HG03064 (cell line): ENCODE results near the gene SLC39A11.
"Not testable (repeated sequence)": the region's sequence is repeated elsewhere in the genome, so short reads cannot be mapped to it uniquely, and the experiment has no call there.

Experiments
- ATAC-seq: cut with Tn5 transposase; IDR thresholded peaks from one replicate; pipeline ENCODE4 v1.9.1; 2021; ENCODE audit warnings: low read depth; ENCODE audit not compliant: unreplicated experiment

SLC39A11 gene

DNA sequence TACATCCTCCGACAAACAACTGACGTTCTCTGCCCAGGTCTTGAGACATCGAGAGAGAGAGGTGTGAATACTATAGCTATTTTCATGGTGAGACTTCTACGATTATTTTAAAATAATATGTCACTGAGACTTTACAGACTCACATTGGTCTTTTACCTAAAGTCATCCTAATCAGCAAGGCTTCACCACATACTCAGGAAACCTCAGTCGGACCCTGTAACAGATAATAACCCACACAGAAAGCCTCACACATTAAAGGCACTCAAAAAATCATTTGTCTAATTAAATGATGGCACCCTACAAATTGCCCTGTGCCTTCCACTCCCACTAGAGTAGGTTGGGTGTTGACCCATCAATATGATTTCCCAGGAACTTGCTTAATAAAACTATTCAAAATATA, 19.8 kb upstream of the SLC39A11 start:
- ATAC-seq = no peak

DNA sequence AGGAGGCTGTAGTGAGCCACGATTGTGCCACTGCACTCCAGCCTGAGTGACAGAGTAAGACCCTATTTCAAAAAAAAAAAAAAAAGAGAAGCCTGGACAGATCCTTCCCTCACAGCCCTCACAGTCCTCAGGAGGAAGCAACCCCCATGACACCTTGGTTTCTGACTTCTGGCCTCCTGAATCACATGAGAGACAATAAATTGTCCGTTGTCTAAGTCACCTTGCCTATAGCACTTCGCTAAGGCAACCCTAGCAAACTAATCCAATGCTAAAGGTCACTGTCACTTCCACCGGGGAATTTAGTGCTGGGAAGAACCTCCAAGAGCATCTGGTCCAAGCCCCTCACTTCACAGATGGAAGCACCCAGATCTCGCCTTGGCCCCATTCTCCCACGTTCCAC, 18.9 kb upstream of the SLC39A11 start:
- no peak for ATAC-seq

DNA sequence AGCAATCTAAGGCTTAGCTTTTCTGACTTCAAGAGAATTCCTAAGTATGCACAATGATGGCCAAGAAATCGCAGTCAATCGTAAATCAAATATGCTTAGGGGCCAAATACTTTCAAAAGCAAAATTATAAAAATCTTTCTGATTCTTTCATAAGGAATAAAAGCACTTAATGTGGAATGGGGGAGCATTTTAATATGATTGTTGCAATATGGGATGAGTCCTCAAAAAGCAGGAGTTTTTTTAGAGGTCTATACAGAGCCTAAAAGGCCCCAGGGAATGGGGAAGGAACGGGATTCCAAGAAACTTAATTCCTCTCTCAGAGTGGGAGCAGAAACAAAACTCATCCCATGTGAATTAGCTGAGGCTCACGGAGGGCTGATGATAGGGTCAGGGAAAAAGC, 14.7 kb upstream of the SLC39A11 start:
- no peak for ATAC-seq

DNA sequence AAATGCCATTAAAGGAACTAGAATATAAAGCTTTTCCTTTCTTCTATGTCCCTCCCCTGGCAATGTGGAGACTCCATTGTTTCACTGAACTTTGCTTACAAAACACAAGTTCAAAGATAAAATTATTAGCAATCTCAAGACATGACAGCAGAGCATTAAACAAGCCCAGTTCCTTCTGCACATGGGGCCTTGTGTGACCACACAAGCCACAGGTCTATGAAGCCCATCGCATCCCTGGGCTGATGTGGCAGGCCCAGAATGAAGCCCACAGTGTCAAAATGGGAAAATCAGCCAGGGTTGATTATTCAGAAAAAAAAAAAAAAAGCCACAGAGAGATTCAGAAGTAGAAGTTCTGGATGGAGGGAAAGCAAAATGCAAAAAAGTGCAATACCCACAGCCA, 12.9 kb upstream of the SLC39A11 start:
- no peak for ATAC-seq

DNA sequence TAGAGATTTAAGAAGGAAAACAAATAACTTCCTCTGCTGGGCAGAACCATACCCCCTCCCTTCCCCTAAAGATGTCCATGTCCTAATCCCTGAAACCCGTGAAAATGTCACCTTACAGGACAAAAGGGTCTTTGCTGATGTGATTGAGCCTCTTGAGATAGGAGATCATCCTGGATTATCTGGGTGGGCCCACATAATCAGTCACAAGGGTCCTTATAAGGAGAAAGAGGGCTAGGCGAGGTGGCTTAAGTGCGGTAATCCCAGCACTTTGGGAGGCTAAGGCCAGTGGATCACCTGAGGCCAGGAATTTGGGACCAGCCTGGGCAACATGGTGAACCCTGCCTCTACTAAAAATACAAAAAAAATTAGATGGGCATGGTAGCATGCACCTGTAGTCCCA, 12.0 kb upstream of the SLC39A11 start:
- no peak for ATAC-seq

DNA sequence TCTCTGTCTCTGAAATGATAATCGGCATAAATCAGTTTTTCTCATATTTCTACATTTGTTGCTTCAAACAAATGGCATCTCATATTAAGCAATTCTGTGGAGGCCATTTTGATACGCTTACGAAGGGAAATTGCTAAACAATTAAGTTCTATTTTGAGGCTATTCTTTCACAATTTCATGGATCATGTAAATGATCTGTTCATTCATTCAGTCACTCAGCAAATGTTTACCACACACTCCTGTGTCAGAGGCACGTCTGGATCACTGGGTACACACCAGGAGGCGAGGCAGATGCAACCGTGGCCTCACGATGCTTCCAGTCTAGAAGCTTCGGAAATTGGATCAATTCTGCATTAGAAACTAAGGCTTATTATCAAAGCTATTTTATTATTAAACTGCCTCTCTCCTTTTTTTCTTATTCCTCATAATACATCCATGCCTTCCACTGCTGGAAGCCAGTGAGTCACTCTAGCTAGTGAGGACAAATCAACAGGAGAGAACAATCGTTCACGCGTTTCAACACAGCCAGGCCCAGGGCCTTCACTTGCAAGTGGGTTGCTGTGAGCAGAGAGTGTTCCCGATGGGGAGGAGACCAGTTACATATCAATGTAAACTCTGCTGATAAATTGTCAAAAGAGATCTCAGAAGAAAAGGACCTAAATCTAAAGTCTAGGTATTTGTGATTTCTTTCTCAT, 11.3 kb upstream of the SLC39A11 start:
- ATAC-seq = no peak

DNA sequence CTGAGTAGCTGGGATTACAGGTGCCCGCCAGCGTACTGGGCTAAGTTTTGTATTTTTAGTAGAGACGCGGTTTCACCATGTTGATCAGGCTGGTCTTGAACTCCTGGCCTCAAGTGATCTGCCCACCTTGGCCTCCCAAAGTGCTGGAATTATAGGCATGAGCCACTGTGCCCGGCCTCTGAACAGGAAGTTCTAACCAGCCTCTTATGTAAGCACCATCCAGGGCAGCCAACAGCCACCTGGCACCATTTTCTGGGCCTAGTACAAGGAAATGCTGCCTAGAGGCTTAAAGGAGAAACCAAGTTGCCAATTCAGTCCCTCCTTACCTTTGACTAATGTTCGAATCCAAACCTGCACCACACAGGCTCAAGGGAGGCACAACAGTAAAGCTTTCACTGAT, 8.5 kb upstream of the SLC39A11 start:
- ATAC-seq = no peak

DNA sequence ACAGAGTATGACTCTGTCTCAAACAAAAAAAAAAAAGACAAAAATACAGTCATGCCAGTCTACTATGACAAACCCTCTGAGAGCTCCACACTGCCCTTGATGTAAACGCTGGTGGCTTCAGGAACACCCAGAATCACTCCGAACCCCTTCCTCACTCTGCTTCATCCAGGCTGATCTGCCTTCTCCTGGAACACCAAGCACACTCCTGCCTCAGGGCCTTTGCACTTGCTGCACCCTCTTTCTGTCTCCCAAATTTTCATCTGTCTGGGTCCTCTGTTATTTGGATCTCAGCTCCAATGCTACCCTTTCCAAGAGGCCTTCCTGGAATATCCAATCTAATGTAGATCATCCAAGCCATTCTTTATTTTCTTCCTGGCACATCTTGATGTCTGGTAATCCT, 7.9 kb upstream of the SLC39A11 start:
- ATAC-seq = no peak

DNA sequence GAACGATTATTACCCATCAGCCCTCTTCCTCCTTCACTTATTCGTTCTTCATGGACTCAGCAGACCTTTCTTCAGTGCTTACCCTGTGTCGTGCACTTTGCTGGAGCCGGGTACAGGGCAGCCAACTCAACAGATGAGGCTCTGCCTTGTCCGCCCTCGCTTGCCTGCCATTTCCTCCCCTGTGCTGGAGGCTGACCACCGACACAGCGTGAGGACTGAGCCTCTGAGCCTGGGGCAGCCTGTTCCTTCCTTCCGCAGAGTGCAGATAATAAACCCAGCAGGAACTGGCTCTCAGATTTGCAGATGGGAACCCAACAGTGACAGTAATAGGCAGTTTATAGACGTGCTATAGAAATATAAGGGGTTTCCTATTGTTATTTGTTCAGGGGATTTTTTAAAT, 7.0 kb upstream of the SLC39A11 start:
- no peak for ATAC-seq

DNA sequence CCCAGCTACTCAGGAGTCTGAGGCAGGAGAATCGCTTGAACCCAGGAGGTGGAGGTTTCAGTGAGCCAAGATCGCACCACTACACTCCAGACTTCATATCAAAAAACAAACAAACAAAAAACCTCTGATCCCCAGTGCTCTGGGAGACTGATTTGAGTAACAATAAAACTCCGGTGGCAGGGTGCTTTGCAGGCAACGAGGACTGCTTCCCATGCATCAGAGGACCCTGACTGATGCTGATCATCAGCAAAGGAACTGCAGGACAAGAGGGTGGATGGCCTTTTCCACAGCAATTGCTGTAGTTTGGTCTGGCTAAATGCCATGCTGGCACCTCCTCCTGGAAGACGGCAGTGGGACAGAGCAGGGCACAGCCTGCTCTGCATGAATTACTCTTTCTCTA, 6.4 kb upstream of the SLC39A11 start:
- no peak for ATAC-seq

DNA sequence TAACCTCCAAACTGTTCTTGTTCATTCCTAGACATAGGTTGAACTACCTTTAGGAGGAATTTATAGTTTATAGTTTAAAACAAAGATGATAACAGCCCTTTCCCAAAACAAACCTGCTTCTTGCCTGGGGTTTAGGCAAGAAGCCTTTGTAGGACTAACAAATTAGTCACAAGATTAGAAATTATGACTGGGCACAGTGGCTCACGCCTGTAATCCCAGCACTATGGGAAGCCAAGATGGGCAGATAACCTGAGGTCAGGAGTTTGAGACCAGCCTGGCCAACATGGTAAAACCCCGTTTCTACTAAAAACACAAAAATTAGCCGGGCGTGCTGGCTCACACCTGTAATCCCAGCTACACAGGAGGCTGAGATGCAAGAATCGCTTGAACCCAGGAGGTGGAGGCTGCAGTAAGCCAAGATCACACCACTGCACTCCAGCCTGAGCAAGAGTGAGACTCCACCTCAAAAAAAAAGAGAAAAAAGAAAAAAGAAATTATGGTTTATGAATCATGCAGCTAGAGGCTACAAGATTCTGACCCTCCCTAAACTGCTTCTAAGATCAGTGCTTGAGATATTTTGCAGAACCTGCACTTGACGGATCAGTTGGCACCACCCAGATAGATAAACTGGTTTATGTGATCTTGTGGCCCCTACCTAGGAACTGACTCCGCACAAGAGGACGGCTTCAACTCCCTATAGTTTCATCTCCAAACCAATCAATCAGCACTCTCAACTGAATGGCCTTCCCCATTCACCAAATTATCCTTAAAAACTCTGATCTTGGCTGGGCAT, 5.7 kb upstream of the SLC39A11 start:
- ATAC-seq = not testable (repeated sequence)

DNA sequence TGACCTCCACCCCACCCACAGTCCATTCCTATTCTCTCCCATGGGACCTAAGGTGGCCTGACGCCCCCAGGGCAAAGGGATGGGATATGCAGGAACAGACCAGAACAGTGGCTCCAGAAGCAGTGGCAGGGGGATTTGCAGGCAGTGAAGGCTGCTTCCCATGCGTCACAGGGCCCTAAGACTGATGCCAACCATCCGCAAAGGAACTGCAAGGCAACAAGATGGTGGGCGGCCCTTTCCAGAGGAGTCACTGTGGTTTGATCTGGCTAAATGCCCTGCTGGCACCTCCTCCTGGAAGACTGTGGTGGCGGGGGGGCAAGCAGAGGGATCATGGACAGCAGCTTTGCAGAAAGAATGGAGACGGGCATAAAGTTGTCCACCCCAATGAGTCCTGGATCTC, 4.4 kb upstream of the SLC39A11 start:
- no peak for ATAC-seq

DNA sequence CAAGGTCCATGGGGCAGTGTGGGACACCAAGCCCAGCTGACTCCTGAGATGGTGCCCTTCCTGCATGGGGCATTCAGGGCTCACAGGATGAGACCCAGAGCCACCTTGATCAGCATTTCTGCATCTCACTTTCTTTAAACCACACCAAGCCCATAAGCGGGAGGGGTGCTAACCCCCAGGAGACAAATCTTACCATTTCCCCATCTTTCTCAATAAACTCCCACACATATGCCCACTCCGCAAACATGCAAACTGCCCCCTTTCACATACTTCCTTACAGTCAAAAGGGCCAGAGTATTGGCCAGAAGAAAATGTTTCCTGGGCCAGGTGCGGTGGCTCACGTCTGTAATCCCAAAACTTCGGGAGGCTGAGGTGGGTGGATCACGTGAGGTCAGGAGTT, 3.7 kb upstream of the SLC39A11 start:
- no peak for ATAC-seq

DNA sequence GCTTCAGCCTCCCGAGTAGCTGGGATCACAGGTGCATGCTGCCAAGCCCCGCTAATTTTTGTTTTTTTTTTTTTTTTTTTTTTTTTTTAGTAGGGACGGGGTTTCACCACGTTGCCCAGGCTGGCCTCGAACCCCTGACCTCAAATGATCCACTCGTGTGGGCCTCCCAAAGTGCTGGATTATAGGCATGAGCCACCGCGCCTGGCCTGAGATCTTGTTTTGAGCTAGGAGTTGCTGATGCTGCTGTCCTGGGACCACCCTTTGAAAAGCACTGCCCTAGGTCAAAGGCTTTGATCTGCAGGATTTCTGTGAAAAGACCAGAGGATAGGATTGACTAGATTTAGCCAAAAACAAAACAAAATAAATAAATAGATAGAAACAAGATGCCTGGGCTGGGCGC, 798 bp upstream of the SLC39A11 start:
- no peak for ATAC-seq

DNA sequence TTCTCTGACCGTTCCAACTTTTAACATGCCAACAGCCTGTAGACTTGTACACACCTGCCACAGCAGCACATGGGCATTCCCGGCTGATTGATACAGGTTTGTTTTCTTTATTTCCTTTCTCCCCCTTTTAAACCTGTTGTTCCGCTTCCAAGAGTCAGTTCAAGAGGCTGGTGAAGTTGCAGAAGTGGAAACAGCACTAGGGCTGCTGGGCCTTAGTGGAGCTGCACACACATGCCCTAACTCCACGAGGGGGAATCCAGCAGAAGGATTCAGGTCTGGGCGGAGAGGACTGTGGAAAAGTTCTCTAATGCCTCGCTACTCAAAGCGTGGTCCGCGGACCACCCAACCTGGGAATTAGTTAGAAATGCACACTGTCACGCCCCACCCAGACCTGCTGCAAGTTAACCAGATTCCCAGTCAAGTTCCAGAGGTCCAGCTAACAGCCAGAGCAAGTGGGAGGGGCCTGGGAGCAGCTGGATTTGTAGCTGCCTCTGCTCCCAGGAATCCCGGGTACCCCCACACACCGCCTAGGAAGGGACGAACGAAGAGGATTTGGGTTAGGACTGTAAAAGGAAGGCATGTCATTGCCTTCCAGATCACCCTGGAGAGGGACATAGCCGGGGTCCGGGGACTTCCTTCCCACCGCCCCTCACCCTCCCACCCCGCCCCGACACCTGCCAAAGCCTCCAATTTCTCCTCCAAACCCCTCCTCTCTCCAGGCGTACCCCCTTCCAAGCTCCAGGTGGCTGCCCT, 542 bp downstream of the SLC39A11 start:
- ATAC-seq = peak; percentile 9

DNA sequence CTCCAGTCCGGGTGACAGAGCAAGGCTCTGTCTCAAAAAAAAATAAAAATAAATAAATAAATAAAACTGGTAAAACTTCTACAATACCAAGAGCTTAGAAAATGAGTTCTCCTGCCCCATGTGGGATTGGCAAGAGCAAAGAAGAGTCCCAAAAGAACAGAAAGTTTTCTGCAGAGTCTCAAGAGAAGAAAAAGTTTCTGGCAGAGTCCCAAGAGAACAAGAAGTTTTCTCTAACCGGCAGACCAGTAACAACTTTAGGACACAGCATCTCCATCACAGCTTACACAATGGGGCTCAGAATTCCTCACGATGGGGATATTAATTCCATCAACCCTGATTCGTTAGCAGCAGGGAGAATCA, 1.1 kb downstream of the SLC39A11 start:
- no peak for ATAC-seq

DNA sequence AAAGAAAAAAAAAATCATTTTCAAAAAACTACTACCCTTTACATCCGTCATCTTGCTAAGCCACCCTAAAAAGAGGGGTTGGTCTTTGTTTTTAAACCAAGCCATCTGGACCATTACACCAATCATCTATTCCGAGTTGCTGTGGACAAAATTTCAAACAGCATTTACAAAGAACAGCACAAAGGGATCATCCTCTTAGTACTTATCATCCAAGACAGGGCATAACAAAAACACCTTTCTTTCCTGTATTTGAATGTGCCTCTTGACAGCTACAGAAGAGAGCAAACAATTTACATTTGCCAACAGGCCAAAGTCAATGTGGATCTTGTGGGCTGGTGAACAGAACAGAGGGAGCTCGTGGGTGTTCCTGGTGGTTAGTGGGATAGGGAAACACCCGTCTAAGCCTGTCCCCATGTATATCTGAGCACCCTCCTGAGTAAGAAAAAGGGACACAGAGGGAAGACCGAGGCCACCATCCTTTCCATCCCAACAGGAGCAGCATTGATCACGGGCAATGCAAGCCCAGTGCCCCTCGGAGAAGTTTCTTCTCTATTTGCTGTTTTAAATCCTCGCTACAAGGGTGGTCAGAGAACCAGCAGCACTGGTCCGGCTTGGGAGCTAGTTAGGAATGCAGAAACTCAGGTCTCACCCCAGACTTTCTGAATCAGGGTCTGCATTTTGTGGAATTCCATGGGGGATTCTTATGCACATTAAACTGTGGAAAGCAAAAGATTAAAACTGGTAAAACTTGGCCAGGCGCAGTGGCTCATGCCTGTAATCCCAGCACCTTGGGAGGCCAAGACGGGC, 1.9 kb downstream of the SLC39A11 start:
- ATAC-seq = no peak

DNA sequence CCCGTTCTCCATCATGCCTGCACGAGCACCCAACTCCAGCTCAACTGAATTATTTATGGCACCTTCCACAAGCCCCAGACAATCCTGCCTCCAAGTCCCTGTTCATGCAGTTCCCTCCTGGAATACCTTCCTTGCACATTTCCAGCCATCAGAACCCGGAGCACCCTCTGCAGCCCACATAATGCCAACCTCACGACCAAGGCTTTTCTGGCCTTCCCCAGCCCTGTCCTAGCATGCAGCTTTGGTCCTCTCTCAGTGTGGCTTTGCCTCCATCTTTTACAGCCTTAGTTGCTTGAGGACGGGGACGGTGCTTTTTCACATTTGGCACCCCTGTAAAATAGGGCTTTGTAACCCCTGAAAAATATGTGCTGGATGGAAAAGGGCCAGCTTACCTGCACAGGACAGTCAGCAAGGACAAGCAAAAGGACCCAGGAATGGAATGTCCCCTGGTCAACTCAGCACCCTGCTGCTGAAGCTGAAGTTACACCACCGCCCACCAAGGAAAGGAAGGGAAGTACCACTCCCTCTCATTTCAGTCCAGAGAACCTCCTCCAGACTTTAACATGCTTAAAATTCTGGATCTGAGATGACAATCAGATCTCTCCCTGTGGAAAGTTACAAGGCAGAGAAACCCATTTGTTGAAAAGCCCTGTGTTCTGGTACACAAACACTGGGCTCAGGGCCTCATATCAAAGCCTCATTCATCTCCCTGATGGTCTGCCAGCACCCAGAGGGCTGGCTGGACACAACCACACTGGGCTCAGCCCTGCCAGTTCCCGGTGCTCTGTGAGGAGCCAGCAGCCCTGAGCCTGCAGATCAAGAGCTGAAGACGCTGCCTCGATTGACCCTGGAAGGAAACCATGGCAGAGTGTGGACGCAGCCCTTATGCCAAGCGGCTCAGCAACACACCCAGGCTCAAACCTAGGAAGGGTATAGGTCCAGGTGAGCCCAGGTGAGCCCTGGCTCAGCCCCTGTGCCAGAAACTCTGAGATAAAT, 2.9 kb downstream of the SLC39A11 start:
- no peak for ATAC-seq

DNA sequence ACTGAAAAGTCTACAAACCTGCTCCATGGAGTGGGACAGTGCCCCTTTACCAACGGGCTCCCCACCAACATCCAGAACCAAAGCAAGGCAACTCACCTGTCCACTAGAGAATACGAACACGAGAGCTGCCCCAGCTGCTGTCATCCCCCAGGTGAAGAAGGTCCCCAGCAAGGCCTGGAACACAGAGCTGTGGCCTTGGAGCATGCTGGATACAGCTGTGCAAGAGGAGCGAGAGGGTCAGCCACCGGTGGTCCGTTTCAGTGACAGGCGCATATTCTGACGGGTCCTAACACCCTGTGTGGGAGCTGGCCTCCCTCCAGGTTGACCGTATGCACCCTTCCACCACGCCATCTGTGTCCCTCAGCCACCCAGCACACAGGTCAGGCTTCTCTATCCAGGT, 3.9 kb downstream of the SLC39A11 start:
- no peak for ATAC-seq

DNA sequence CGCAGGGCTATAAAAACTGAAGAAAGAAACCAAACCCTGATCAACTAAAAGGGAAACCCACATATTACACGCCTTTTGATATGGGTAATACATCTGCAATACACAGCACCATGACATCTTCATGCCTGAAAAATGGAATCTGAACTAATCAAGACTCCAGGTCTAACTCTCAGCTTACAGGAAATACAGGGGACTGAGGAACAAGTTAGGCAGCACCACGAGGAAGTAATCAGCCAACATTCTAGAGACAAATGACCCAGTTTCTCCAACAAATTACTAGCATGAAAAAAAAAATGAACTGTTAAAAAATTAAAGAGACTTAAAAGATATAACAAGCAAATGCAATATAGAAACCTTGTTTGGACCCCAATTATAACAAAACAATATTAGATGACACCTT, 9.1 kb downstream of the SLC39A11 start:
- no peak for ATAC-seq
